Naive thymus-derived CD4-positive, alpha-beta T cell (primary cell): Measurements from ENCODE around the gene JUP. TPM values are rescaled to one million over a fixed set of nuclear protein-coding genes. Genes with fewer than 3 reads are reported as not detected.
A peak's percentile ranks its signal among the peaks of the same experiment; 100 is the strongest.

Source experiments
- ATAC-seq: fragments of 150-1000 bp; cut with Tn5 transposase; 2 replicates; pipeline ENCODE4 v1.10.0; 2021; ENCODE audit warnings: mild to moderate bottlenecking, moderate library complexity
- CTCF ChIA-PET: fragments of 350-600 bp; sonication (Branson Sonifier 250); formaldehyde crosslinking; loops from one replicate; lab custom pipeline; 2021; ENCODE audit warnings: antibody characterized with exemption; lab: Charles Lee
- POLR2A ChIA-PET: fragments of 350-600 bp; sonication (Branson Sonifier 250); formaldehyde crosslinking; loops from one replicate; lab custom pipeline; 2021; ENCODE audit warnings: antibody characterized with exemption, inconsistent platforms; lab: Charles Lee
- DNase-seq, 9 donors: peaks; one replicate each; pipeline versions ENCODE4 v3.0.0 to v3.0.0-alpha.2; 2020 to 2022; ENCODE audit warnings: mixed read lengths in 1 of 9
- H3K27ac ChIP-seq: one replicate; pipeline ENCODE4 v1.7.0; 2013; ENCODE audit warnings: mild to moderate bottlenecking, low read depth, low read length, moderate library complexity
- H3K27me3 ChIP-seq, 2 donors: one replicate each; pipeline ENCODE4 v1.7.0; 2013; ENCODE audit warnings: low read length in 2 of 2, mild to moderate bottlenecking in 2 of 2, moderate library complexity in 2 of 2; ENCODE audit not compliant: control insufficient read depth in 2 of 2, insufficient read depth in 2 of 2
- H3K36me3 ChIP-seq, 3 experiments: 1 replicate in 2 of 3; 2 replicates in 1 of 3; pipeline ENCODE4 v1.7.0; 2013; ENCODE audit warnings: low read length in 3 of 3, mild to moderate bottlenecking in 3 of 3, moderate library complexity in 1 of 3; ENCODE audit not compliant: insufficient read depth in 3 of 3, control insufficient read depth in 2 of 3
- H3K4me1 ChIP-seq, 2 donors: one replicate each; pipeline ENCODE4 v1.7.0; 2013; ENCODE audit warnings: low read length in 2 of 2, mild to moderate bottlenecking in 2 of 2, moderate library complexity in 1 of 2; ENCODE audit not compliant: control insufficient read depth in 2 of 2, insufficient read depth in 2 of 2
- H3K4me3 ChIP-seq: 2 replicates; pipeline ENCODE4 v1.7.0; 2013; ENCODE audit warnings: mild to moderate bottlenecking, low read length
- H3K9me3 ChIP-seq, 3 experiments: 1 replicate in 2 of 3; 2 replicates in 1 of 3; pipeline ENCODE4 v1.7.0; 2013; ENCODE audit warnings: low read length in 3 of 3; ENCODE audit not compliant: control insufficient read depth in 2 of 3
- H3K27ac Mint-ChIP-seq, 9 donors: one replicate each; pipeline ENCODE4 v1.8.0; 2020 to 2022; ENCODE audit warnings: mixed read lengths in 9 of 9, mild to moderate bottlenecking in 8 of 9, moderate library complexity in 5 of 9, inconsistent platforms in 2 of 9
- H3K27me3 Mint-ChIP-seq, 5 donors: one replicate each; pipeline ENCODE4 v1.8.0; 2021 to 2022; ENCODE audit warnings: mixed read lengths in 5 of 5, mild to moderate bottlenecking in 1 of 5
- H3K36me3 Mint-ChIP-seq, 5 donors: one replicate each; pipeline ENCODE4 v1.8.0; 2020 to 2022; ENCODE audit warnings: mixed read lengths in 5 of 5, mild to moderate bottlenecking in 3 of 5, inconsistent platforms in 1 of 5
- H3K4me1 Mint-ChIP-seq, 7 donors: one replicate each; pipeline ENCODE4 v1.8.0; 2020 to 2022; ENCODE audit warnings: mixed read lengths in 7 of 7, mild to moderate bottlenecking in 3 of 7, inconsistent platforms in 1 of 7
- H3K4me3 Mint-ChIP-seq, 10 donors: one replicate each; pipeline ENCODE4 v1.8.0; 2020 to 2022; ENCODE audit warnings: mild to moderate bottlenecking in 10 of 10, mixed read lengths in 10 of 10, moderate library complexity in 6 of 10, inconsistent platforms in 2 of 10
- H3K9me3 Mint-ChIP-seq, 11 donors: one replicate each; pipeline ENCODE4 v1.8.0; 2020 to 2022; ENCODE audit warnings: mixed read lengths in 11 of 11, mild to moderate bottlenecking in 4 of 11, inconsistent platforms in 1 of 11, moderate library complexity in 1 of 11
- intact Hi-C, 2 donors: fragments of 100-400 bp; cut with micrococcal nuclease; formaldehyde crosslinking; loops; one replicate each; pipeline ENCODE4 v1.15.1; 2023
- polyA plus RNA-seq, 2 donors: library from polyadenylated mRNA; unstranded; fragments of 300-500 nt; fragmentation: Illumina TruSeq; gene quantifications; one replicate each; pipeline ENCODE4 v1.2.3, GENCODE V29; 2021
- total RNA-seq, 6 experiments: library from RNA in 5 of 6; stranded (reverse) in 5 of 6; gene quantifications; 1 replicate in 5 of 6; 2 replicates in 1 of 6; pipeline ENCODE4 v1.2.3 and lab custom pipeline; 2021 to 2026

Gene JUP
- total and polyA plus RNA-seq, 7 experiments from 2014 or later: 0.19 to 8.2 (median 0.49) TPM

- Histone ChIP-seq H3K27ac (no peak overlapping the region), H3K9me3 (no peaks in the 10 kb centered on the region), H3K4me3 (no peak overlapping the region), H3K4me1 (no peaks in the 10 kb centered on the region), H3K36me3 (no peaks in the 10 kb centered on the region), H3K27me3 (no peaks in the 10 kb centered on the region)
- no peak overlapping the region for H3K4me3 Mint-ChIP-seq
- DNase-seq (no peak), ATAC-seq (no peak)
- peaks cover 0 to 3% (median 0%) of the 10 kb centered on the region in 5 donors for H3K36me3 Mint-ChIP-seq
- intact Hi-C loops: no loop called here
- no peaks in the 10 kb centered on the region for H3K4me1 Mint-ChIP-seq
- H3K27me3 Mint-ChIP-seq: peaks cover 0 to 5% (median 4%) of the 10 kb centered on the region in 5 donors
- H3K27ac Mint-ChIP-seq: no peak overlapping the region
- ChIA-PET POLR2A (no interaction called here), CTCF (no interaction called here)
- no peaks in the 10 kb centered on the region for H3K9me3 Mint-ChIP-seq
These were observed 14.3 kb downstream of the JUP start for GRCh38 chr17:41772218-41772585.

GRCh38 chr17:41771389-41772206, 14.9 kb downstream of the JUP start:
- Histone ChIP-seq H3K4me3 (no peak overlapping the region), H3K4me1 (no peaks in the 10 kb centered on the region), H3K27ac (no peak overlapping the region), H3K27me3 (no peaks in the 10 kb centered on the region), H3K9me3 (no peaks in the 10 kb centered on the region), H3K36me3 (no peaks in the 10 kb centered on the region)
- POLR2A ChIA-PET: interaction anchor here (0.5 to 0.6 kb wide), 2 partner anchors 75 to 857 kb away, joined by 3 to 5 read pairs; no protein-coding TSS in a partner anchor
- Mint-ChIP-seq H3K4me1 (no peaks in the 10 kb centered on the region), H3K27ac (peak overlapping the region in 1 of 9 donors; percentile 41), H3K4me3 (no peak overlapping the region), H3K9me3 (no peaks in the 10 kb centered on the region), H3K36me3 (peaks cover 0 to 3% (median 0%) of the 10 kb centered on the region in 5 donors), H3K27me3 (peaks cover 0 to 5% (median 4%) of the 10 kb centered on the region in 5 donors)
- CTCF ChIA-PET: no interaction called here
- DNase-seq: no peak
- intact Hi-C loops: no loop called here
- ATAC-seq: no peak

GRCh38 chr17:41769985-41770384, 16.5 kb downstream of the JUP start:
- POLR2A ChIA-PET: no interaction called here
- no peak overlapping the region for H3K27ac ChIP-seq
- H3K9me3 ChIP-seq: no peaks in the 10 kb centered on the region
- H3K36me3 ChIP-seq: no peaks in the 10 kb centered on the region
- Mint-ChIP-seq H3K9me3 (no peaks in the 10 kb centered on the region), H3K27ac (no peak overlapping the region), H3K27me3 (no peaks in the 10 kb centered on the region), H3K4me1 (no peaks in the 10 kb centered on the region), H3K36me3 (no peaks in the 10 kb centered on the region), H3K4me3 (no peak overlapping the region)
- ATAC-seq (no peak), DNase-seq (no peak)
- H3K27me3 ChIP-seq: no peaks in the 10 kb centered on the region
- intact Hi-C loops: no loop called here
- no peaks in the 10 kb centered on the region for H3K4me1 ChIP-seq
- CTCF ChIA-PET: no interaction called here
- H3K4me3 ChIP-seq: no peak overlapping the region

GRCh38 chr17:41769346-41769862, 17.1 kb downstream of the JUP start:
- Histone ChIP-seq H3K36me3 (no peaks in the 10 kb centered on the region), H3K9me3 (no peaks in the 10 kb centered on the region), H3K4me3 (no peak overlapping the region), H3K27ac (no peak overlapping the region), H3K4me1 (no peaks in the 10 kb centered on the region), H3K27me3 (no peaks in the 10 kb centered on the region)
- no peak for DNase-seq
- CTCF ChIA-PET: no interaction called here
- Mint-ChIP-seq H3K9me3 (no peaks in the 10 kb centered on the region), H3K4me3 (no peak overlapping the region), H3K36me3 (no peaks in the 10 kb centered on the region), H3K27ac (no peak overlapping the region), H3K27me3 (no peaks in the 10 kb centered on the region), H3K4me1 (no peaks in the 10 kb centered on the region)
- POLR2A ChIA-PET: no interaction called here
- intact Hi-C loops: no loop called here
- ATAC-seq: no peak

- no peaks in the 10 kb centered on the region for H3K27me3 Mint-ChIP-seq
- H3K36me3 Mint-ChIP-seq: no peaks in the 10 kb centered on the region
- no peak overlapping the region for H3K27ac Mint-ChIP-seq
- no peak for DNase-seq
- no peak overlapping the region for H3K4me3 ChIP-seq
- H3K4me1 Mint-ChIP-seq: no peaks in the 10 kb centered on the region
- ATAC-seq: no peak
- no peaks in the 10 kb centered on the region for H3K36me3 ChIP-seq
- POLR2A ChIA-PET: no interaction called here
- H3K4me1 ChIP-seq: no peaks in the 10 kb centered on the region
- CTCF ChIA-PET: no interaction called here
- H3K9me3 ChIP-seq: no peaks in the 10 kb centered on the region
- intact Hi-C loops: no loop called here
- no peak overlapping the region for H3K4me3 Mint-ChIP-seq
- no peaks in the 10 kb centered on the region for H3K9me3 Mint-ChIP-seq
- no peak overlapping the region for H3K27ac ChIP-seq
- H3K27me3 ChIP-seq: no peaks in the 10 kb centered on the region
These were observed 17.7 kb downstream of the JUP start for GRCh38 chr17:41768682-41769288.

GRCh38 chr17:41767324-41768042, 19.0 kb downstream of the JUP start:
- ChIA-PET POLR2A (no interaction called here), CTCF (no interaction called here)
- no peak overlapping the region for H3K4me3 ChIP-seq
- Mint-ChIP-seq H3K4me3 (no peak overlapping the region), H3K36me3 (no peaks in the 10 kb centered on the region), H3K27me3 (no peaks in the 10 kb centered on the region), H3K4me1 (no peaks in the 10 kb centered on the region), H3K9me3 (no peaks in the 10 kb centered on the region), H3K27ac (no peak overlapping the region)
- no peaks in the 10 kb centered on the region for H3K9me3 ChIP-seq
- no peak overlapping the region for H3K27ac ChIP-seq
- no peak for ATAC-seq
- DNase-seq: no peak
- intact Hi-C loops: no loop called here
- H3K4me1 ChIP-seq: no peaks in the 10 kb centered on the region
- H3K27me3 ChIP-seq: no peaks in the 10 kb centered on the region
- H3K36me3 ChIP-seq: no peaks in the 10 kb centered on the region
